Measurements from ENCODE around the gene ARPC4. TPM values are rescaled to one million over a fixed set of nuclear protein-coding genes. Genes with fewer than 3 reads are reported as not detected.

ARPC4 gene
- total RNA-seq, 1 experiment from 2014 or later, result 143 TPM

DNA sequence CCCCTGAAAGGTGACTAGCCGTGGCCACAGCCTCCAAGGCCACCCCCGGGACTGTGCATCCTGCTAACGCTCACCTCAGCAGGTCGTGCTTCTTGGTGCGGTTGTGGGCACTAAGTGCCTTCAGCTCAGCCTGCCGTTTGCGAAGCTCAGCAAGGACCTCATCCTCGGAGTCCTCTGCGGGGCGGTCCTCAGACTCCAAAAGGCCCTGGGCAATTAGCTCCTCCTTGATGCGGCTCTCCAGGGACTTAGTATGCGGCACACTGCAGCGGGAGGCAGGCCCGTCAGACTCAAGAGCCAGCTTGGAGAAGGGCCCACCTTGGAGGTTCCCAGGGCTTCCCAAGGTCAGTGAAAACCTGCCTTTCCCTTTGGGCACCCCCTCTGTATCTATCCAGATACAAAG, 8.9 kb upstream of the ARPC4 start:
- Mint-ChIP-seq H3K4me3 (no peak overlapping the region), H3K27ac (no peak overlapping the region), H3K4me1 (no peaks in the 10 kb centered on the region), H3K27me3 (ENCODE audit: low read depth) (no peaks in the 10 kb centered on the region), H3K36me3 (peaks cover 61% of the 10 kb centered on the region), H3K9me3 (no peaks in the 10 kb centered on the region)
- DNase-seq (ENCODE audit: low spot score), result no peak
- CTCF ChIA-PET, result interaction anchor here (1.8 kb wide), 1 partner anchor 10 kb away, joined by 6 read pairs; no protein-coding TSS in a partner anchor
- no peak for ATAC-seq
- TF ChIP-seq, protein P1, sequence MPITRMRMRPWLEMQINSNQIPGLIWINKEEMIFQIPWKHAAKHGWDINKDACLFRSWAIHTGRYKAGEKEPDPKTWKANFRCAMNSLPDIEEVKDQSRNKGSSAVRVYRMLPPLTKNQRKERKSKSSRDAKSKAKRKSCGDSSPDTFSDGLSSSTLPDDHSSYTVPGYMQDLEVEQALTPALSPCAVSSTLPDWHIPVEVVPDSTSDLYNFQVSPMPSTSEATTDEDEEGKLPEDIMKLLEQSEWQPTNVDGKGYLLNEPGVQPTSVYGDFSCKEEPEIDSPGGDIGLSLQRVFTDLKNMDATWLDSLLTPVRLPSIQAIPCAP (CRISPR knock-in tag; IDR thresholded peaks at IDR 0.05), result no peak
- TF ChIP-seq E2F4 (CRISPR knock-in tag; IDR thresholded peaks at IDR 0.05; ENCODE audit: borderline replicate concordance, low read depth) (no peak), CBFB (CRISPR knock-in tag; IDR thresholded peaks at IDR 0.05; ENCODE audit: low read depth) (no peak), ZNF671 (CRISPR knock-in tag; IDR thresholded peaks at IDR 0.05) (no peak), SOX15 (CRISPR knock-in tag; IDR thresholded peaks at IDR 0.05) (no peak)
- POLR2A ChIA-PET, result interaction anchor here (1.1 kb wide), 1 partner anchor 9 kb away, joined by 4 read pairs; the partner anchor contains the start of gene ARPC4

DNA sequence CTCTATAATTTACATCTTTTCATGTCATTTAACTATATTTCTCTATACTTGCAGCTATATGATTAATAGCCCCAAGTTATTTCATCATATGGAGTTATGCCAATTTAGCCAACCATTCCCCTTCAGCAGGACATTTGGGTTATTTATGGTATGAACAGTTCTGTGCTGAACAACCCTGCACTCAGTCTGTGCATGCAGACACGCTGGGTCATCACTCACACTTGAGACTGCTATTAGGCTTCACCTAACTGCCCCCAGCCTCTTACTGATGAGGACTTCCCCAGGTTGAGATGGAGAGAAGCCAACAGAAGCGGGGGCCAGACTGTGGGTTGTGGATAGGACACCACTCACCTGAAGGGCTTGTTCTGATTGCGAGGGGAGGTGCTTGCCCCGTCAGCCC, 7.9 kb upstream of the ARPC4 start:
- CTCF ChIA-PET, result no interaction called here
- peaks cover 72% of the 10 kb centered on the region for H3K36me3 Mint-ChIP-seq
- TF ChIP-seq AFF4 (CRISPR knock-in tag; IDR thresholded peaks at IDR 0.05; ENCODE audit: borderline replicate concordance) (no peak), RELA (CRISPR knock-in tag; IDR thresholded peaks at IDR 0.05; ENCODE audit: borderline replicate concordance) (no peak), ZBTB43 (CRISPR knock-in tag; IDR thresholded peaks at IDR 0.05) (no peak), MLX (CRISPR knock-in tag; IDR thresholded peaks at IDR 0.05) (no peak), PRRX2 (CRISPR knock-in tag; IDR thresholded peaks at IDR 0.05) (no peak), ZMAT4 (CRISPR knock-in tag; IDR thresholded peaks at IDR 0.05) (no peak)
- TF ChIP-seq, protein P2, sequence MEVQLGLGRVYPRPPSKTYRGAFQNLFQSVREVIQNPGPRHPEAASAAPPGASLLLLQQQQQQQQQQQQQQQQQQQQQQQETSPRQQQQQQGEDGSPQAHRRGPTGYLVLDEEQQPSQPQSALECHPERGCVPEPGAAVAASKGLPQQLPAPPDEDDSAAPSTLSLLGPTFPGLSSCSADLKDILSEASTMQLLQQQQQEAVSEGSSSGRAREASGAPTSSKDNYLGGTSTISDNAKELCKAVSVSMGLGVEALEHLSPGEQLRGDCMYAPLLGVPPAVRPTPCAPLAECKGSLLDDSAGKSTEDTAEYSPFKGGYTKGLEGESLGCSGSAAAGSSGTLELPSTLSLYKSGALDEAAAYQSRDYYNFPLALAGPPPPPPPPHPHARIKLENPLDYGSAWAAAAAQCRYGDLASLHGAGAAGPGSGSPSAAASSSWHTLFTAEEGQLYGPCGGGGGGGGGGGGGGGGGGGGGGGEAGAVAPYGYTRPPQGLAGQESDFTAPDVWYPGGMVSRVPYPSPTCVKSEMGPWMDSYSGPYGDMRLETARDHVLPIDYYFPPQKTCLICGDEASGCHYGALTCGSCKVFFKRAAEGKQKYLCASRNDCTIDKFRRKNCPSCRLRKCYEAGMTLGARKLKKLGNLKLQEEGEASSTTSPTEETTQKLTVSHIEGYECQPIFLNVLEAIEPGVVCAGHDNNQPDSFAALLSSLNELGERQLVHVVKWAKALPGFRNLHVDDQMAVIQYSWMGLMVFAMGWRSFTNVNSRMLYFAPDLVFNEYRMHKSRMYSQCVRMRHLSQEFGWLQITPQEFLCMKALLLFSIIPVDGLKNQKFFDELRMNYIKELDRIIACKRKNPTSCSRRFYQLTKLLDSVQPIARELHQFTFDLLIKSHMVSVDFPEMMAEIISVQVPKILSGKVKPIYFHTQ (CRISPR knock-in tag; IDR thresholded peaks at IDR 0.05), result no peak
- TF ChIP-seq, protein P3, sequence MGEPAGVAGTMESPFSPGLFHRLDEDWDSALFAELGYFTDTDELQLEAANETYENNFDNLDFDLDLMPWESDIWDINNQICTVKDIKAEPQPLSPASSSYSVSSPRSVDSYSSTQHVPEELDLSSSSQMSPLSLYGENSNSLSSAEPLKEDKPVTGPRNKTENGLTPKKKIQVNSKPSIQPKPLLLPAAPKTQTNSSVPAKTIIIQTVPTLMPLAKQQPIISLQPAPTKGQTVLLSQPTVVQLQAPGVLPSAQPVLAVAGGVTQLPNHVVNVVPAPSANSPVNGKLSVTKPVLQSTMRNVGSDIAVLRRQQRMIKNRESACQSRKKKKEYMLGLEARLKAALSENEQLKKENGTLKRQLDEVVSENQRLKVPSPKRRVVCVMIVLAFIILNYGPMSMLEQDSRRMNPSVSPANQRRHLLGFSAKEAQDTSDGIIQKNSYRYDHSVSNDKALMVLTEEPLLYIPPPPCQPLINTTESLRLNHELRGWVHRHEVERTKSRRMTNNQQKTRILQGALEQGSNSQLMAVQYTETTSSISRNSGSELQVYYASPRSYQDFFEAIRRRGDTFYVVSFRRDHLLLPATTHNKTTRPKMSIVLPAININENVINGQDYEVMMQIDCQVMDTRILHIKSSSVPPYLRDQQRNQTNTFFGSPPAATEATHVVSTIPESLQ (CRISPR knock-in tag; IDR thresholded peaks at IDR 0.05), result no peak
- TF ChIP-seq, protein P4, sequence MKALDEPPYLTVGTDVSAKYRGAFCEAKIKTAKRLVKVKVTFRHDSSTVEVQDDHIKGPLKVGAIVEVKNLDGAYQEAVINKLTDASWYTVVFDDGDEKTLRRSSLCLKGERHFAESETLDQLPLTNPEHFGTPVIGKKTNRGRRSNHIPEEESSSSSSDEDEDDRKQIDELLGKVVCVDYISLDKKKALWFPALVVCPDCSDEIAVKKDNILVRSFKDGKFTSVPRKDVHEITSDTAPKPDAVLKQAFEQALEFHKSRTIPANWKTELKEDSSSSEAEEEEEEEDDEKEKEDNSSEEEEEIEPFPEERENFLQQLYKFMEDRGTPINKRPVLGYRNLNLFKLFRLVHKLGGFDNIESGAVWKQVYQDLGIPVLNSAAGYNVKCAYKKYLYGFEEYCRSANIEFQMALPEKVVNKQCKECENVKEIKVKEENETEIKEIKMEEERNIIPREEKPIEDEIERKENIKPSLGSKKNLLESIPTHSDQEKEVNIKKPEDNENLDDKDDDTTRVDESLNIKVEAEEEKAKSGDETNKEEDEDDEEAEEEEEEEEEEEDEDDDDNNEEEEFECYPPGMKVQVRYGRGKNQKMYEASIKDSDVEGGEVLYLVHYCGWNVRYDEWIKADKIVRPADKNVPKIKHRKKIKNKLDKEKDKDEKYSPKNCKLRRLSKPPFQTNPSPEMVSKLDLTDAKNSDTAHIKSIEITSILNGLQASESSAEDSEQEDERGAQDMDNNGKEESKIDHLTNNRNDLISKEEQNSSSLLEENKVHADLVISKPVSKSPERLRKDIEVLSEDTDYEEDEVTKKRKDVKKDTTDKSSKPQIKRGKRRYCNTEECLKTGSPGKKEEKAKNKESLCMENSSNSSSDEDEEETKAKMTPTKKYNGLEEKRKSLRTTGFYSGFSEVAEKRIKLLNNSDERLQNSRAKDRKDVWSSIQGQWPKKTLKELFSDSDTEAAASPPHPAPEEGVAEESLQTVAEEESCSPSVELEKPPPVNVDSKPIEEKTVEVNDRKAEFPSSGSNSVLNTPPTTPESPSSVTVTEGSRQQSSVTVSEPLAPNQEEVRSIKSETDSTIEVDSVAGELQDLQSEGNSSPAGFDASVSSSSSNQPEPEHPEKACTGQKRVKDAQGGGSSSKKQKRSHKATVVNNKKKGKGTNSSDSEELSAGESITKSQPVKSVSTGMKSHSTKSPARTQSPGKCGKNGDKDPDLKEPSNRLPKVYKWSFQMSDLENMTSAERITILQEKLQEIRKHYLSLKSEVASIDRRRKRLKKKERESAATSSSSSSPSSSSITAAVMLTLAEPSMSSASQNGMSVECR (CRISPR knock-in tag; IDR thresholded peaks at IDR 0.05; ENCODE audit: borderline replicate concordance), result no peak
- TF ChIP-seq, protein P5, sequence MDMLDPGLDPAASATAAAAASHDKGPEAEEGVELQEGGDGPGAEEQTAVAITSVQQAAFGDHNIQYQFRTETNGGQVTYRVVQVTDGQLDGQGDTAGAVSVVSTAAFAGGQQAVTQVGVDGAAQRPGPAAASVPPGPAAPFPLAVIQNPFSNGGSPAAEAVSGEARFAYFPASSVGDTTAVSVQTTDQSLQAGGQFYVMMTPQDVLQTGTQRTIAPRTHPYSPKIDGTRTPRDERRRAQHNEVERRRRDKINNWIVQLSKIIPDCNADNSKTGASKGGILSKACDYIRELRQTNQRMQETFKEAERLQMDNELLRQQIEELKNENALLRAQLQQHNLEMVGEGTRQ (CRISPR knock-in tag; IDR thresholded peaks at IDR 0.05), result no peak

More for the DNA sequence above, 7.9 kb upstream of the ARPC4 start:
- no peak overlapping the region for H3K4me3 Mint-ChIP-seq
- H3K4me1 Mint-ChIP-seq, result no peaks in the 10 kb centered on the region
- H3K27ac Mint-ChIP-seq, result no peak overlapping the region
- H3K9me3 Mint-ChIP-seq, result no peaks in the 10 kb centered on the region
- no peak for DNase-seq (ENCODE audit: low spot score)
- POLR2A ChIA-PET, result no interaction called here
- no peaks in the 10 kb centered on the region for H3K27me3 Mint-ChIP-seq (ENCODE audit: low read depth)
- ATAC-seq, result no peak

Measured in WTC11 (cell line).